Activated CD8-positive, alpha-beta memory T cell treated with anti-CD3 and anti-CD28 coated beads for 48 hours (primary cell): Measurements from ENCODE around the gene FOXS1.

Experiments used
- DNase-seq, 3 experiments: peaks; one replicate each; pipeline ENCODE4 v3.0.0-alpha.2; 2020; ENCODE audit warnings: low read depth in 2 of 3, low spot score in 2 of 3

The FOXS1 gene

GRCh38 chr20:31861385-31862156, 16.2 kb upstream of the FOXS1 start:
- peak; percentile 23 to 47 (median 37) for DNase-seq

GRCh38 chr20:31861135-31861384, 15.7 kb upstream of the FOXS1 start:
- no peak for DNase-seq

- no peak for DNase-seq
Observed at GRCh38 chr20:31860390-31861134, 15.2 kb upstream of the FOXS1 start.

GRCh38 chr20:31859998-31860380, 14.6 kb upstream of the FOXS1 start:
- no peak for DNase-seq

GRCh38 chr20:31859266-31859997, 14.0 kb upstream of the FOXS1 start:
- DNase-seq, result no peak

- DNase-seq, result no peak
Observed at GRCh38 chr20:31858760-31859083, 13.3 kb upstream of the FOXS1 start.

- no peak for DNase-seq
Observed at GRCh38 chr20:31857861-31858759, 12.7 kb upstream of the FOXS1 start.

- no peak for DNase-seq
Observed at GRCh38 chr20:31856516-31856915, 11.1 kb upstream of the FOXS1 start.

GRCh38 chr20:31853481-31853880, 8.1 kb upstream of the FOXS1 start:
- no peak for DNase-seq

GRCh38 chr20:31851240-31851955, 6.0 kb upstream of the FOXS1 start:
- no peak for DNase-seq

- DNase-seq, result no peak
Observed at GRCh38 chr20:31849306-31849930, 4.0 kb upstream of the FOXS1 start.

GRCh38 chr20:31848088-31848999, 2.9 kb upstream of the FOXS1 start:
- no peak for DNase-seq

GRCh38 chr20:31846793-31847138, 1.4 kb upstream of the FOXS1 start:
- no peak for DNase-seq

- no peak for DNase-seq
Observed at GRCh38 chr20:31844737-31845299, 586 bp downstream of the FOXS1 start.

GRCh38 chr20:31843881-31844280, 1.5 kb downstream of the FOXS1 start:
- DNase-seq, result no peak

GRCh38 chr20:31843288-31843687, 2.1 kb downstream of the FOXS1 start:
- no peak for DNase-seq

GRCh38 chr20:31842471-31843157, 2.8 kb downstream of the FOXS1 start:
- DNase-seq, result no peak

GRCh38 chr20:31841928-31842327, 3.5 kb downstream of the FOXS1 start:
- DNase-seq, result no peak
